BLaER1 treated with 17β-estradiol and CSF1 and Interleukin-3, amounts not matched to agents 10 nM and 100 nM (cell line): Measurements from ENCODE around the gene ARHGAP26.
A peak's percentile ranks its signal among the peaks of the same experiment; 100 is the strongest.

Experiments used
- H3K27ac ChIP-seq, 11 experiments: shearing (Covaris generic); formaldehyde crosslinking; 2 replicates each; pipeline ENCODE4 v1.8.1; 2022
- H3K27me3 ChIP-seq, 11 experiments: shearing (Covaris generic); formaldehyde crosslinking; 2 replicates each; pipeline ENCODE4 v1.8.1; 2022
- H3K36me3 ChIP-seq, 11 experiments: shearing (Covaris generic); formaldehyde crosslinking; 2 replicates each; pipeline ENCODE4 v1.8.1; 2022
- H3K4me1 ChIP-seq, 10 experiments: shearing (Covaris generic); formaldehyde crosslinking; 2 replicates each; pipeline ENCODE4 v1.8.1; 2022
- H3K4me2 ChIP-seq, 11 experiments: shearing (Covaris generic); formaldehyde crosslinking; 2 replicates each; pipeline ENCODE4 v1.8.1; 2022
- H3K4me3 ChIP-seq, 10 experiments: shearing (Covaris generic); formaldehyde crosslinking; 2 replicates each; pipeline ENCODE4 v1.8.1; 2022
- H3K9ac ChIP-seq, 11 experiments: shearing (Covaris generic); formaldehyde crosslinking; 2 replicates each; pipeline ENCODE4 v1.8.1; 2022
- H3K9me3 ChIP-seq, 11 experiments: shearing (Covaris generic); formaldehyde crosslinking; replicated peaks in 1 of 11; 2 replicates each; pipeline ENCODE4 v1.8.1; 2022
- H4K20me1 ChIP-seq, 11 experiments: shearing (Covaris generic); formaldehyde crosslinking; 2 replicates each; pipeline ENCODE4 v1.8.1; 2022
- Cebpa-rat ChIP-seq, 11 experiments: shearing (Covaris generic); IDR thresholded peaks; 2 replicates each; pipeline ENCODE4 v1.8.1; 2022

ARHGAP26 gene

GRCh38 chr5:143222287-143223231 lies 452.4 kb downstream of the ARHGAP26 start:
- peak overlapping the region in 10 of 11 experiments; percentile 2 to 52 (median 32); a peak in 17 of 22 replicates for H3K27ac ChIP-seq
- H3K4me2 ChIP-seq, result peak overlapping the region; percentile 31 to 86 (median 72)
- no peak overlapping the region for H3K9ac ChIP-seq

GRCh38 chr5:143224672-143225071 lies 454.5 kb downstream of the ARHGAP26 start:
- Histone ChIP-seq H3K4me1 (peaks cover 39 to 49% (median 43%) of the 10 kb centered on the region in 10 experiments), H3K9ac (no peak overlapping the region), H3K4me2 (no peak overlapping the region), H3K27ac (no peak overlapping the region), H3K36me3 (peaks cover 0 to 55% (median 21%) of the 10 kb centered on the region in 11 experiments; a peak in 13 of 22 replicates), H3K4me3 (no peak overlapping the region), H3K27me3 (no peaks in the 10 kb centered on the region), H3K9me3 (peaks cover 0 to 15% (median 0%) of the 10 kb centered on the region in 11 experiments; a peak in 5 of 22 replicates), H4K20me1 (peaks cover 0 to 5% (median 0%) of the 10 kb centered on the region in 11 experiments; a peak in 1 of 22 replicates)
- no peak for TF ChIP-seq Cebpa-rat (IDR thresholded peaks at IDR 0.05)

More at GRCh38 chr5:143222287-143223231, 452.4 kb downstream of the ARHGAP26 start:
- Histone ChIP-seq H3K4me3 (no peak overlapping the region), H3K4me1 (peaks cover 35 to 57% (median 42%) of the 10 kb centered on the region in 10 experiments), H3K36me3 (peaks cover 0 to 76% (median 21%) of the 10 kb centered on the region in 11 experiments; a peak in 14 of 22 replicates), H4K20me1 (no peaks in the 10 kb centered on the region; a peak in 1 of 22 replicates), H3K27me3 (no peaks in the 10 kb centered on the region), H3K9me3 (peaks cover 0 to 15% (median 0%) of the 10 kb centered on the region in 11 experiments; a peak in 5 of 22 replicates)
- TF ChIP-seq Cebpa-rat (IDR thresholded peaks at IDR 0.05), result no peak

GRCh38 chr5:143225511-143225910 lies 455.3 kb downstream of the ARHGAP26 start:
- TF ChIP-seq Cebpa-rat (IDR thresholded peaks at IDR 0.05), result no peak
- H3K4me3 ChIP-seq, result no peak overlapping the region
- H3K27ac ChIP-seq, result no peak overlapping the region
- H3K4me1 ChIP-seq, result peaks cover 30 to 46% (median 44%) of the 10 kb centered on the region in 10 experiments
- H3K36me3 ChIP-seq, result peaks cover 0 to 53% (median 21%) of the 10 kb centered on the region in 11 experiments; a peak in 13 of 22 replicates
- peaks cover 0 to 15% (median 0%) of the 10 kb centered on the region in 11 experiments; a peak in 5 of 22 replicates for H3K9me3 ChIP-seq
- peaks cover 0 to 5% (median 0%) of the 10 kb centered on the region in 11 experiments; a peak in 1 of 22 replicates for H4K20me1 ChIP-seq
- no peak overlapping the region for H3K4me2 ChIP-seq
- no peaks in the 10 kb centered on the region for H3K27me3 ChIP-seq
- H3K9ac ChIP-seq, result no peak overlapping the region

GRCh38 chr5:143226361-143226760 lies 456.2 kb downstream of the ARHGAP26 start:
- peaks cover 0 to 15% (median 0%) of the 10 kb centered on the region in 11 experiments; a peak in 5 of 22 replicates for H3K9me3 ChIP-seq
- peaks cover 0 to 5% (median 0%) of the 10 kb centered on the region in 11 experiments; a peak in 1 of 22 replicates for H4K20me1 ChIP-seq
- TF ChIP-seq Cebpa-rat (IDR thresholded peaks at IDR 0.05), result no peak
- no peak overlapping the region for H3K9ac ChIP-seq
- H3K27ac ChIP-seq, result no peak overlapping the region
- H3K4me2 ChIP-seq, result no peak overlapping the region
- peaks cover 22 to 44% (median 37%) of the 10 kb centered on the region in 10 experiments for H3K4me1 ChIP-seq
- no peak overlapping the region for H3K4me3 ChIP-seq
- peaks cover 0 to 50% (median 21%) of the 10 kb centered on the region in 11 experiments; a peak in 13 of 22 replicates for H3K36me3 ChIP-seq
- no peaks in the 10 kb centered on the region for H3K27me3 ChIP-seq

- Histone ChIP-seq H3K36me3 (peaks cover 0 to 45% (median 21%) of the 10 kb centered on the region in 11 experiments; a peak in 13 of 22 replicates), H3K9ac (no peak overlapping the region), H3K4me2 (no peak overlapping the region), H3K9me3 (peaks cover 0 to 15% (median 0%) of the 10 kb centered on the region in 11 experiments; a peak in 4 of 22 replicates), H3K4me1 (peaks cover 17 to 43% (median 32%) of the 10 kb centered on the region in 10 experiments), H3K27me3 (no peaks in the 10 kb centered on the region), H4K20me1 (peaks cover 0 to 5% (median 0%) of the 10 kb centered on the region in 11 experiments; a peak in 1 of 22 replicates), H3K27ac (no peak overlapping the region), H3K4me3 (no peak overlapping the region)
- TF ChIP-seq Cebpa-rat (IDR thresholded peaks at IDR 0.05), result no peak
Measured at GRCh38 chr5:143226872-143227271, 456.7 kb downstream of the ARHGAP26 start.

- Histone ChIP-seq H3K4me1 (peaks cover 12 to 38% (median 28%) of the 10 kb centered on the region in 10 experiments), H4K20me1 (peaks cover 0 to 5% (median 0%) of the 10 kb centered on the region in 11 experiments; a peak in 1 of 22 replicates), H3K27me3 (no peaks in the 10 kb centered on the region), H3K27ac (no peak overlapping the region), H3K4me2 (no peak overlapping the region), H3K9ac (no peak overlapping the region), H3K36me3 (peaks cover 0 to 41% (median 21%) of the 10 kb centered on the region in 11 experiments; a peak in 13 of 22 replicates), H3K4me3 (no peak overlapping the region), H3K9me3 (peaks cover 0 to 15% (median 0%) of the 10 kb centered on the region in 11 experiments; a peak in 4 of 22 replicates)
- no peak for TF ChIP-seq Cebpa-rat (IDR thresholded peaks at IDR 0.05)
Measured at GRCh38 chr5:143227301-143227700, 457.1 kb downstream of the ARHGAP26 start.

- Histone ChIP-seq H3K4me1 (peaks cover 0 to 26% (median 16%) of the 10 kb centered on the region in 10 experiments; a peak in 17 of 20 replicates), H3K27ac (no peak overlapping the region; a peak in 1 of 22 replicates), H4K20me1 (0 out of 22 replicates have a peak, but pooled peaks cover 0 to 5% (median 0%) of the 10 kb centered on the region in 11 experiments), H3K9ac (no peak overlapping the region), H3K36me3 (peaks cover 0 to 27% (median 13%) of the 10 kb centered on the region in 11 experiments; a peak in 12 of 22 replicates), H3K4me2 (peak overlapping the region in 4 of 11 experiments; percentile 60 to 68 (median 63); a peak in 6 of 22 replicates), H3K9me3 (peaks cover 0 to 11% (median 0%) of the 10 kb centered on the region in 11 experiments; a peak in 2 of 22 replicates), H3K4me3 (no peak overlapping the region), H3K27me3 (no peaks in the 10 kb centered on the region)
- TF ChIP-seq Cebpa-rat (IDR thresholded peaks at IDR 0.05), result no peak
Measured at GRCh38 chr5:143228597-143229293, 458.6 kb downstream of the ARHGAP26 start.

- Histone ChIP-seq H4K20me1 (0 out of 22 replicates have a peak, but pooled peaks cover 0 to 5% (median 0%) of the 10 kb centered on the region in 11 experiments), H3K9ac (peak overlapping the region in 5 of 11 experiments; percentile 12 to 56 (median 23); a peak in 4 of 22 replicates), H3K4me2 (peak overlapping the region in 9 of 11 experiments; percentile 41 to 69 (median 64); a peak in 17 of 22 replicates), H3K4me1 (peaks cover 0 to 26% (median 16%) of the 10 kb centered on the region in 10 experiments; a peak in 17 of 20 replicates), H3K9me3 (peaks cover 0 to 5% (median 0%) of the 10 kb centered on the region in 11 experiments; a peak in 1 of 22 replicates), H3K4me3 (no peak overlapping the region), H3K27ac (peak overlapping the region in 8 of 11 experiments; percentile 14 to 53 (median 35); a peak in 11 of 22 replicates), H3K36me3 (peaks cover 0 to 20% (median 8%) of the 10 kb centered on the region in 11 experiments; a peak in 11 of 22 replicates), H3K27me3 (no peaks in the 10 kb centered on the region)
- TF ChIP-seq Cebpa-rat (IDR thresholded peaks at IDR 0.05), result no peak
Measured at GRCh38 chr5:143229426-143229895, 459.3 kb downstream of the ARHGAP26 start.
